Measurements from ENCODE around the gene HYDIN.
"Not testable (repeated sequence)": the region's sequence is repeated elsewhere in the genome, so short reads cannot be mapped to it uniquely, and the experiment has no call there.

- TF ChIP-seq RAD21 (IDR thresholded peaks at IDR 0.05; ENCODE audit: low read depth) (peak; percentile 40; the same call in 1 of the 2 replicates), CTCF (IDR thresholded peaks at IDR 0.05 in 2 of 3, conservative IDR thresholded peaks at IDR 0.05 in 1 of 3; ENCODE audit: borderline replicate concordance in 1 of 3, insufficient read depth in 1 of 3, low read depth in 2 of 3, low read length in 2 of 3) (0 out of 6 replicates have a peak, but pooled peaks of 1 of the 3 experiments have one; percentile 10)
- not testable (repeated sequence) for TF ChIP-seq EZH2 (IDR thresholded peaks at IDR 0.05); POLR2AphosphoS5 (IDR thresholded peaks at IDR 0.05; ENCODE audit: low read depth, low read length); POLR2A (IDR thresholded peaks at IDR 0.05; ENCODE audit: borderline replicate concordance, extremely low read depth, insufficient read depth, insufficient read length); SRF (IDR thresholded peaks at IDR 0.05; ENCODE audit: low read depth); ZBTB33 (IDR thresholded peaks at IDR 0.05; ENCODE audit: extremely low read depth, insufficient replicate concordance, low read length)
These were observed 230.8 kb downstream of the HYDIN start for GRCh38 chr16:70999735-71000134.
